Mucosa of rectum (tissue), 2 donors: ENCODE measurements around the gene DGCR8.
"Not testable (repeated sequence)": the region's sequence is repeated elsewhere in the genome, so short reads cannot be mapped to it uniquely, and the experiment has no call there.

Experiments
- H3K27ac ChIP-seq, 2 donors: one replicate each; pipeline ENCODE4 v1.7.0; 2013; ENCODE audit warnings: inconsistent platforms in 2 of 2, low read depth in 2 of 2, low read length in 2 of 2
- H3K27me3 ChIP-seq, 2 donors: one replicate each; pipeline ENCODE4 v1.7.0; 2013; ENCODE audit warnings: low read length in 2 of 2; ENCODE audit not compliant: control insufficient read depth in 2 of 2, insufficient read depth in 2 of 2
- H3K36me3 ChIP-seq, 2 donors: one replicate each; pipeline ENCODE4 v1.7.0; 2013; ENCODE audit warnings: low read length in 2 of 2; ENCODE audit not compliant: control insufficient read depth in 2 of 2, insufficient read depth in 2 of 2
- H3K4me1 ChIP-seq, 2 donors: one replicate each; pipeline ENCODE4 v1.7.0; 2013; ENCODE audit warnings: low read length in 2 of 2, mild to moderate bottlenecking in 1 of 2; ENCODE audit not compliant: control insufficient read depth in 2 of 2, insufficient read depth in 2 of 2
- H3K4me3 ChIP-seq, 2 donors: one replicate each; pipeline ENCODE4 v1.7.0; 2013; ENCODE audit warnings: low read length in 2 of 2
- H3K9ac ChIP-seq, 2 donors: one replicate each; pipeline ENCODE4 v1.7.0; 2013; ENCODE audit warnings: low read length in 2 of 2, low read depth in 1 of 2, mild to moderate bottlenecking in 1 of 2
- H3K9me3 ChIP-seq, 2 donors: one replicate each; pipeline ENCODE4 v1.7.0; 2013; ENCODE audit warnings: low read length in 2 of 2; ENCODE audit not compliant: control insufficient read depth in 2 of 2
- donor health status: healthy.
- donor health status: Normal muscosa, but diverticular disease.

Gene DGCR8

GRCh38 chr22:20157430-20158183 is 77.6 kb downstream of the DGCR8 start:
- Histone ChIP-seq H3K9me3 (no peaks in the 10 kb centered on the region), H3K4me1 (no peaks in the 10 kb centered on the region), H3K27me3 (peaks cover 0 to 2% of the 10 kb centered on the region in 2 donors), H3K36me3 (no peaks in the 10 kb centered on the region), H3K9ac (no peak overlapping the region), H3K27ac (no peak overlapping the region), H3K4me3 (no peak overlapping the region)

- Histone ChIP-seq H3K36me3 (no peaks in the 10 kb centered on the region), H3K27me3 (peaks cover 0 to 2% of the 10 kb centered on the region in 2 donors), H3K9ac (no peak overlapping the region), H3K4me3 (no peak overlapping the region), H3K4me1 (no peaks in the 10 kb centered on the region), H3K9me3 (no peaks in the 10 kb centered on the region), H3K27ac (no peak overlapping the region)
These were observed 78.5 kb downstream of the DGCR8 start for GRCh38 chr22:20158391-20159036.

GRCh38 chr22:20159076-20159475 is 79.0 kb downstream of the DGCR8 start:
- Histone ChIP-seq H3K27ac (no peak overlapping the region), H3K36me3 (no peaks in the 10 kb centered on the region), H3K9me3 (no peaks in the 10 kb centered on the region), H3K4me3 (no peak overlapping the region), H3K27me3 (peaks cover 0 to 2% of the 10 kb centered on the region in 2 donors), H3K4me1 (no peaks in the 10 kb centered on the region), H3K9ac (no peak overlapping the region)

GRCh38 chr22:20159531-20159930 is 79.5 kb downstream of the DGCR8 start:
- H3K27ac ChIP-seq: not testable (repeated sequence)

GRCh38 chr22:20160041-20160440 is 80.0 kb downstream of the DGCR8 start:
- H3K4me1 ChIP-seq: no peaks in the 10 kb centered on the region
- H3K27me3 ChIP-seq: no peaks in the 10 kb centered on the region
- H3K9me3 ChIP-seq: no peaks in the 10 kb centered on the region
- no peak overlapping the region for H3K4me3 ChIP-seq
- H3K9ac ChIP-seq: no peak overlapping the region
- no peaks in the 10 kb centered on the region for H3K36me3 ChIP-seq
- no peak overlapping the region for H3K27ac ChIP-seq

More at GRCh38 chr22:20159531-20159930, 79.5 kb downstream of the DGCR8 start:
- H3K27me3 ChIP-seq, H3K9me3 ChIP-seq, H3K4me3 ChIP-seq, H3K4me1 ChIP-seq, H3K9ac ChIP-seq, H3K36me3 ChIP-seq: not testable (repeated sequence)
